NCI-H1436 (cell line): ENCODE results near the gene ARHGDIG.
"Not testable (repeated sequence)": the region's sequence is repeated elsewhere in the genome, so short reads cannot be mapped to it uniquely, and the experiment has no call there.

Experiments used
- DNase-seq: peaks from one replicate; lab custom pipeline; 2025; lab: John Stamatoyannopoulos, UW

Gene ARHGDIG

DNA sequence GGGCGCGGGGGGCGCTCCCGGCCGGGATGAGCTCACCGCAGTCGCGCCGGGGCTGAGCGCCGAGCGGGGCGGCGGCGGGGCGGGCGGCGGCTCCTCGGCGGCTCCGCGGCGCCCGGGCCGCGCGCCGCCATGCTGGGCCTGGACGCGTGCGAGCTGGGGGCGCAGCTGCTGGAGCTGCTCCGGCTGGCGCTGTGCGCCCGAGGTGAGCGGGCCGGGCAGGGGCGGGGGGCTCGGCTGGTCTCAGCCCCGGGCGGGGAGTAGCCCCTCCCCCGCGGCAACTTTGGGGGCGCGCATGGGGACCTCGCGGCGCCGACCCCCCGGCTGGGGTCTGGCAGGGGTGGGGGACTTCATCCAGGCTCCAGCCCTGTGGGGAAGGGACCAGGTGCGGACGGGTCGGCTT, at the start of gene ARHGDIG:
TSS of gene ARHGDIG (plus strand) at position 40 of the 400 bp plus-strand sequence. CDS start at position 130, 90 bp downstream.
- DNase-seq, result no peak

DNA sequence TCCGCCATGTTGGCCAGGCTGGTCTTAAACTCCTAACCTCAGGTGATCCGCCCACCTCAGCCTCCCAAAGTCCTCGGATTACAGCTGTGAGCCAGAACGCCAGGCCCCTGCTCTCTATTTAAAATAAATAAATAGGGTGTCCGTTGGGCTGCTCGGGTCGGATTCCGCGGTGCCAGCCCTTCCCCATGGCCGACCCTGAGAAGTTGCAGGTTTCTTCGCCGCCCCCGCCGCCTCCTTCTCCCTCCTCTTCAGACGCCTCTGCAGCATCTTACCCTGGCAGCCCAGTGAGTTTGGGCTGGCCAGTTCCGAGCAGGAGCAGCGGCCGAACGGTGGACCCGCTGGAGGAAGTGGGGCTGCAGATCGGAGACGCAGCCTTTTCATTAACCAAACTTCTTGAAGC, 49.4 kb upstream of the ARHGDIG start:
- no peak for DNase-seq

DNA sequence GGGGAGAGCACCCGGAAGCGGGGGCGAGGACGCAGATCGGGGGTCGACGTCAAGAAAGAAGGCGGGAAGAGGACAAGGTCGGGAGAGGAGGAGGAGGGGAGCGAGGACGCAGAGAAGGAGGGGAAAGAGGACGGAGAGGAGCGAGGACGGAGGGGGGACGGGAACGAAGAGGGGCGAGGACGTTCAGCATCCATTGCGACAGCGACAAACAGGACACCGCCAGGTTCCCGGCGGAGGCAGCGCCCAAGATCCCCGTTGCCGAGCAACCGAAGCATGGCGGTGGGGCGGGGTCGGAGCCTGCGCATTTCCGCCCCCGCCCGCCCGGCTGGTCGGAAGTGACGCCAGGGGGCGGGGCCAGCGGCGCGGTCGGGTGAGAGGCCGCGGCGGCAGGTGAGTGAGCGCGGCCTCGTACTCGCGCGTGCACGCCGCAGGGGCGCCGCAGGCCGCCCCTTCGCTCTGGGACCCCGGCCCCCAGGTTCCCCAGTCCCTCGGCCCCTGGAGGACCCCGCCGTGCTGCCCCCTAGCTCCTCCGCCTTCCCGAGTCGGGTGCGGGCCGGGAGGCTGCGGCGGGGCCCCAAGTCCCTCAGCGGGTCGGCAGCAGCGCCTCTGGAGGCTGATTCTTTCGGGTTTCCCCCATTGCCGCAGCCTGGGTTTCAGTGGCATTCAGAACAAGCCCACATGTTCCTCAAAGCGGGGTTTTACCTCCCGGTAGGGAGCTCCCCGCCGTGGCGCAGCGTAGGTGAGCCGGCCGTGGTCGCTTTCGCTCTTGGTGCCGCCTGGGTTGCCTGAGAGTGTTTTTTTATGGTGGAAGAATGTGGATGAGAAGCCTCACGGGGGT, 45.7 kb upstream of the ARHGDIG start, which contains the start of gene FAM234A:
TSS of gene FAM234A (plus strand) at position 354 of the 838 bp plus-strand sequence. CDS start 19,593 bp downstream, outside the sequence.
- peak; percentile 96 for DNase-seq

GRCh38 chr16:239948-240277, 40.5 kb upstream of the ARHGDIG start:
- no peak for DNase-seq

DNA sequence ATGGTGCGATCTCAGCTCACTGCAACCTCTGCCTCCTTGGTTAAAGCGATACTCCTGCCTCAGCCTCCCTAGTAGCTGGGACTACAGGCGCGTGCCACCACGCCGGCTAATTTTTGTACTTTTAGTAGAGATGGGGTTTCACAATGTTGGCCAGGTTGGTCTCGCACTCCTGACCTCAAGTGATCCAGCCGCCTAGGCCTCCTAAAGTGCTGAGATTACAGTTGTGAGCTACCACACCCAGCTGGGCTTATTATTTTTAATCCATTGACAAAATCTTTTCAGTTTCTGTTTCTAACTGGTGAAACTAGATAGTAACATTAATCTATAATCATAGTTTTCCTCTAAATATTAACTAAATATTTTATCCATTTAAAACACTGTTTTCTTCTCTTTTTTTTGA, 39.8 kb upstream of the ARHGDIG start:
- no peak for DNase-seq

GRCh38 chr16:242281-242680, 38.1 kb upstream of the ARHGDIG start:
- DNase-seq, result no peak

- DNase-seq, result no peak
These were observed 37.0 kb upstream of the ARHGDIG start for GRCh38 chr16:243348-243747.

DNA sequence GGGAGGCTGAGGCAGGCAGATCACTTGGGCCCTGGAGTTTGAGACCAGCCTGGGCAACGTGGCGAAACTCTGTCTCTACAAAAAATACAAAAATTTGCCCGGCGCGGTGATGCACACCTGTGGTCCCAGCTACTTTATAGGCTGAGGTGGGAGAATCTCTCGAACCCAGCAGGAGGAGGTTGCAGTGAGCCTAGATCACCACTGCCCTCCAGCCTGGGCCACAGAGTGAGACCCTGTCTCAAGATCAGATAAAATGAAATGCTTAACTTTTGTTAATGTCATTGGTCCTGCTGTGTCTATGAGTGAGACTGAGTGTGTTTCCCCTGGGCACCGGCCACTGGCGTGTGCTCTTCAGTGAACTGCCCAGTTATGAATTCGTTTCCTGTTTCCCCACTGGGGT, 35.3 kb upstream of the ARHGDIG start:
- DNase-seq, result no peak

DNA sequence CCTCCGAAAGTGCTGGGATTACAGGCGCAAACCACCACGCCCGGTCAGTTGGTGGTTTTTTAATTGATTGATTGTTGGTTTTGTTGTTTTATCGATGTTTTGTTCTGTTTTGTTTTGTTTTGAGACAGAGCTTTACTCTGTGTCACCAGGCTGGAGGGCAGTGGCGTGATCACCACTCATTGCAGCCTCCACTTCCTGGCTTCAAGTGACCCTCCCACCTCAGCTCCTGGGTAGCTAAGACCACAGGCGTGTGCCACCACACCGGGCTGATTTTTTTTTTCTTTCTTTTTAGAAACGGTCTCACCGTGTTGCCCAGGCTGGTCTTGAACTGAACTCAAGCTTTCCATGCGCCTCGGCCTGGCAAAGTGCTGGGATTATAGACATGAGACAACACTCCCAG, 33.4 kb upstream of the ARHGDIG start:
- DNase-seq, result no peak

GRCh38 chr16:249431-249830, 31.0 kb upstream of the ARHGDIG start:
- no peak for DNase-seq

GRCh38 chr16:252366-253337, 27.7 kb upstream of the ARHGDIG start:
- no peak for DNase-seq

DNA sequence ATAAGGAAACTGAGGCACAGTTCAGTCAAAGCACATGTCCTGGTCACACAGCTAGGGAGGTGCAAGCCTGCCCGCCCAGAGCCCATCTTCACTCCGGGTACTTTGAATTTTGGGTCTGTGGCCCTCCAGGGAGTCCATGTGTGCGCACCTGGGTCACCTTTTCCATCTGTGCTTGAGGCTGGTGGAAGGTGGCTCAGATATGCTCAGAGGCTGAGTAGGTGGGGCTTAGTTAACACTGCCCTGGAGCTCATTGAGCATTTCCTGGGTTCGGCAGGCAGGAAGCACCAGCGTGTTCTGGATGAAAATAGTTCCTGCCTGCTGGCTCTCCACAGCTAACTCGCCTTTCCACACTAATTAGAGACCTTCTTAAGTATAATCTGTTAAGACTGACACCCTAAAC, 26.6 kb upstream of the ARHGDIG start:
- DNase-seq, result no peak

- no peak for DNase-seq
These were observed 25.9 kb upstream of the ARHGDIG start for GRCh38 chr16:254461-254860.

DNA sequence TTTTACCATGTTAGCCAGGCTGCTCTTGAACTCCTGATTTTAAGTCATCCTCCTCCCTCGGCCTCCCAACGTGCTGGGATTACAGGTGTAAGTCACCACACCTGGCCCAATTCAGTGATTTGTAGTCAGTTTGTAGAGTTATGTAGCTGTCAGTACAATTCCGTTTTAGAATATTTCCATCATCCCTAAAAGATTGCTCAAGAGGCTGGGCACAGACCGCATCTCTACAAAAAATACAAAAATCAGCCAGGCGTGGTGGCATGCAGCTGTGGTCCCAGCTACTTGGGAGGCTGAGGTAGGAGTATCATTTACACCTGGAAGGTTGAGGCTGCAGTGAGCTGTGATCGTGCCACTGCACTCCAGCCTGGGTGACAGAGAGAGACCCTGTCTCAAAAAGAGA, 25.2 kb upstream of the ARHGDIG start:
- no peak for DNase-seq

DNA sequence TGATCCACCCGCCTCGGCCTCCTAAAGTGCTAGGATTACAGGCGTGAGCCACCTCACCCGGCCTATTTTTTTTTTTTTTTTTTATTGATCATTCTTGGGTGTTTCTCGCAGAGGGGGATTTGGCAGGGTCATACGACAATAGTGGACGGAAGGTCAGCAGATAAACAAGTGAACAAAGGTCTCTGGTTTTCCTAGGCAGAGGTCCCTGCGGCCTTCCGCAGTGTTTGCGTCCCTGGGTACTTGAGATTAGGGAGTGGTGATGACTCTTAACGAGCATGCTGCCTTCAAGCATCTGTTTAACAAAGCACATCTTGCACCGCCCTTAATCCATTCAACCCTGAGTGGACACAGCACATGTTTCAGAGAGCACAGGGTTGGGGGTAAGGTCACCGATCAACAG, 22.3 kb upstream of the ARHGDIG start:
- not testable (repeated sequence) for DNase-seq

- DNase-seq, result no peak
These were observed 21.2 kb upstream of the ARHGDIG start for GRCh38 chr16:259226-259625.

DNA sequence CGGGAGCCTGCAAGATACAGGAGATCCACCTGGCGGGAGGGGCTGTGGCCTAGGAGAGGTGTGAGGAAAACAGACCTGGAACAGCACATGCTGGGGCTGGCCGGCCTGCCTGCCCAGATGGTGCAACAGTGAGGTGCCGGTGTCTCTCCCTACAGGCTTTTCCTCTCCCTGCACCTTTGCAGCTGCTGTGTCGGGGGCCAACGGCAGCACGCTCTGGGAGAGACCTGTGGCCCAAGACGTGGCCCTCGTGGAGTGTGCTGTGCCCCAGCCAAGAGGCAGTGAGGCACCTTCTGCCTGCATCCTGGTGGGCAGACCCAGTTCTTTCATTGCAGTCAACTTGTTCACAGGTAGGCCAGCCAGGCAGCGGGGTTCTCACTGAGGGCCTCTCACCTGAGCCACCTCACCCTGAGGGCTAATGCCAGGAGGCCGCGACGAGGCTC, 20.6 kb upstream of the ARHGDIG start:
- no peak for DNase-seq

DNA sequence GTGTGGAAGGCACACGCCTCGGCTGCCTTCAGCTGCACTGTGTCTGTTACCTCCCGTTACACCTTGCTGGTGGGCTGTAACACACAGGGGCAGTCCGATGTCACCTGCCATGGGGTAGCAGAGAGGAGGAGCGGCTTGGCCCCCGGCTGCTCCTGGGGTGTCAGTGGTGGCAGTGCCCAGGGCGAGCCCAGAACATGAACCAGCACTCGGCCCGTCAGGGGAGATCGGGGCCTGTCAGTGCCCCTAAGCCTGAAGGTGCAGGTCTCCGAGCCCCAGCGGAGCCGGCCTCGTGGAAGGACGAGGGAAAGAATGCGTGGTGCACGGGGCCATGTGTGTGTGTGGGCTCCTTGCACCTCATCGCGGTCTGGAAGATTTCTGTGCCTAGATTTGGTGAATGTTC, 20.1 kb upstream of the ARHGDIG start:
- DNase-seq, result no peak

DNA sequence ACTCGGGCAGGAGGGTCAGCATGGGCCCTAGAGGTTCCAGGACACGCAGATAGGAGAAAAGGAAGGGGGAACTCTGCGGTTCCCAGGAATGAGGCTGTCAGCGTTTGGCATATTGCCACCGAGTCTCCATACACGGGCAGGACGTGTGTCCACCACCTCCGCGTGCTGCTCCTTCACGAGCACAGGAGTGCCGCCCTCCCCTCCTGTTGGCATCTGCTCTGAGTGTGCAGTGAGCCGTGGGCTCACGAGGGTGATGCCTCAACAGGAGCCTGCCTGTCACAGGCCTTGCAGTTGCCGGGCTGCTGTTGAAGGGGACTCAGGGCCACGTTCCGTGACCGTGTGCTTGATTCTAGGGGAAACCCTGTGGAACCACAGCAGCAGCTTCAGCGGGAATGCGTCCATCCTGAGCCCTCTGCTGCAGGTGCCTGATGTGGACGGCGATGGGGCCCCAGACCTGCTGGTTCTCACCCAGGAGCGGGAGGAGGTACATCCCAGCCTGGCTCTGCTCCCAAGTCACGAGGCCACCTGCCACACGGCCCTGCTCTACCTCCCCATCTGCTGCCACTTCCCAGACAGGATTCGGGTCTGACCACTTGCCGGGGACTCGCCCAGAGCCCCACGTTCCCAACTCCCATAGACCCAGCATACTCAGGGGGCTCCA, 19.2 kb upstream of the ARHGDIG start:
- no peak for DNase-seq

DNA sequence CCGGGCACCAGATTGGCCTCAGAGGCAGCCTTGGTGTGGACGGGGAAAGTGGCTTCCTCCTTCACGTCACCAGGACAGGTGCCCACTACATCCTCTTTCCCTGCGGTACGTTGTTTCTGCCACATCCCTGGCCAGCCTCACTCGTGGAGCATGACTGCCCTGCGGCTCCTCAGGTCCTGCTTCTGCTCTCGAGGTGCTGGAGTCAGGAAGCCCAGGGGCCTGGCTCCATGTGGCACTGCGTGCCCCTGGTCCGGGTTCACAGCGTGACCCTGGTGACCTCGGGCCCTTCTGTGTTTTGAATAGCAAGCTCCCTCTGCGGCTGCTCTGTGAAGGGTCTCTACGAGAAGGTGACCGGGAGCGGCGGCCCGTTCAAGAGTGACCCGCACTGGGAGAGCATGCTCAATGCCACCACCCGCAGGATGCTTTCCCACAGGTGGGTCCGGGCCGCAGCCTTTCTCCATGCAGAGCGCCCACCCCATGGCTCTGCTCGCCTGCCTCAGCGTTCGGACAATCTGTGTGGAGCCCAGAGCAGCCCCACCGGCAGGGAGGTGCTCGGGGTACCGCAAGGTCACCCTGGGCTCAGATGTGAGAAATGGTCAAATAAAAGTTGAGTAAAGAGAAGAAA, 18.2 kb upstream of the ARHGDIG start:
- no peak for DNase-seq

DNA sequence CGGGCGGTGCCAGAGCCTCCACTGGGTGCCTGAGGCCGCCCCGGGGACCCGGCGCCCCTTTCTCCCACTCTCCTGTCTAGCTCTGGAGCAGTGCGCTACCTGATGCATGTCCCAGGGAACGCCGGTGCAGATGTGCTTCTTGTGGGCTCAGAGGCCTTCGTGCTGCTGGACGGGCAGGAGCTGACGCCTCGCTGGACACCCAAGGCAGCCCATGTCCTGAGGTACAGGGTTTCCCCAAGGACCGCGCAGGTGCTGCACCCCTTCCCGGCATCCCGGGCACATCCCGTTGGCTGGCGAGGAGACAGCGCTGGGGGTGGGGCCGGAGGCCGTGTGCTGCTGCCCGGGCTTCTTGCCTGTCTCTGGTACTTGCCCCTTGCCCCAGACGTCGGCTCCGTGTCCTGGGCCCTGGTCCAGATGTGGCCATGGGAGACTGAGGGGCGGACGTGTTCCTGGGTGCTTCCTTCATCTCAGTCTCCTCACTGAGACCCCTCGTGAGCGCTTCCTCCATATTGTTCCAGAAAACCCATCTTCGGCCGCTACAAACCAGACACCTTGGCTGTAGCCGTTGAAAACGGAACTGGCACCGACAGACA, 17.1 kb upstream of the ARHGDIG start:
- DNase-seq, result no peak
